GM23338 (cell line): Measurements from ENCODE around the gene RAD51B. TPM values are rescaled to one million over a fixed set of nuclear protein-coding genes. Genes with fewer than 3 reads are reported as not detected.

ENCODE experiments used
- ATAC-seq: fragments of 200-7000 bp; cut with Tn5 transposase; 3 replicates; pipeline ENCODE4 v1.9.1; 2020
- DNase-seq: peaks from one replicate; pipeline ENCODE4 v3.0.0-alpha.2; 2015; ENCODE audit warnings: low spot score
- H2AFZ ChIP-seq: fragments of 200-600 bp; sonication (generic); 2 replicates; pipeline ENCODE4 v1.8.0; 2016; ENCODE audit warnings: antibody characterized with exemption, mild to moderate bottlenecking, moderate library complexity
- H3F3A ChIP-seq: fragments of 200-600 bp; sonication (generic); replicated peaks from 2 replicates; pipeline ENCODE4 v1.8.0; 2017; ENCODE audit warnings: antibody characterized with exemption, mixed run types, low read depth
- H3K27ac ChIP-seq: fragments of 200-600 bp; sonication (generic); 2 replicates; pipeline ENCODE4 v1.6.1; 2016; ENCODE audit warnings: low read depth
- H3K27me3 ChIP-seq: fragments of 200-600 bp; sonication (generic); 2 replicates; pipeline ENCODE4 v1.8.0; 2016; ENCODE audit warnings: mild to moderate bottlenecking, mixed run types, moderate library complexity; ENCODE audit not compliant: insufficient read depth
- H3K36me3 ChIP-seq: fragments of 200-600 bp; sonication (generic); 2 replicates; pipeline ENCODE4 v1.8.0; 2016; ENCODE audit warnings: mild to moderate bottlenecking; ENCODE audit not compliant: insufficient read depth
- H3K4me1 ChIP-seq: fragments of 200-600 bp; sonication (generic); 2 replicates; pipeline ENCODE4 v1.8.0; 2016; ENCODE audit warnings: mild to moderate bottlenecking, moderate library complexity; ENCODE audit not compliant: insufficient read depth
- H3K4me2 ChIP-seq: fragments of 200-600 bp; sonication (generic); 2 replicates; pipeline ENCODE4 v1.7.1; 2017; ENCODE audit warnings: mixed run types
- H3K4me3 ChIP-seq: fragments of 200-600 bp; sonication (generic); 2 replicates; pipeline ENCODE4 v1.6.1; 2016; ENCODE audit warnings: mixed run types
- H3K79me2 ChIP-seq: fragments of 200-600 bp; sonication (generic); replicated peaks from 2 replicates; pipeline ENCODE4 v1.8.0; 2017; ENCODE audit warnings: mild to moderate bottlenecking; ENCODE audit not compliant: insufficient read depth
- H3K9me2 ChIP-seq: fragments of 200-600 bp; sonication (generic); 2 replicates; pipeline ENCODE4 v1.8.0; 2017; ENCODE audit not compliant: insufficient read depth
- H4K20me1 ChIP-seq: fragments of 200-600 bp; sonication (generic); replicated peaks from 2 replicates; pipeline ENCODE4 v1.8.0; 2017; ENCODE audit warnings: mild to moderate bottlenecking; ENCODE audit not compliant: insufficient read depth
- H3K27ac Mint-ChIP-seq: 2 replicates; pipeline ENCODE4 v1.8.0; 2020; ENCODE audit warnings: inconsistent platforms, mild to moderate bottlenecking, moderate library complexity, mixed read lengths
- H3K27me3 Mint-ChIP-seq: 3 replicates; pipeline ENCODE4 v1.8.0; 2022; ENCODE audit warnings: low read depth, mild to moderate bottlenecking, moderate library complexity, mixed read lengths, inconsistent platforms; ENCODE audit not compliant: insufficient read depth, poor library complexity
- H3K36me3 Mint-ChIP-seq: 3 replicates; pipeline ENCODE4 v1.8.0; 2021; ENCODE audit warnings: low read depth, mild to moderate bottlenecking, inconsistent platforms, moderate library complexity, mixed read lengths
- H3K4me1 Mint-ChIP-seq: 3 replicates; pipeline ENCODE4 v1.8.0; 2020; ENCODE audit warnings: mild to moderate bottlenecking, inconsistent platforms, mixed read lengths
- H3K4me3 Mint-ChIP-seq: 3 replicates; pipeline ENCODE4 v1.8.0; 2021; ENCODE audit warnings: moderate library complexity, mild to moderate bottlenecking, inconsistent platforms, mixed read lengths
- H3K9me3 Mint-ChIP-seq: 3 replicates; pipeline ENCODE4 v1.8.0; 2020; ENCODE audit warnings: moderate library complexity, mild to moderate bottlenecking, inconsistent platforms, mixed read lengths
- CREB1 ChIP-seq: fragments of 250-450 bp; sonication (Bioruptor Pico); IDR thresholded peaks from 2 replicates; pipeline ENCODE4 v1.5.0; 2020; ENCODE audit warnings: low read depth, mild to moderate bottlenecking, moderate library complexity
- polyA plus RNA-seq: library from polyadenylated mRNA; unstranded; fragments of >200 nt; fragmentation: Nextera tagmentation; extraction: Ambion mirVana; gene quantifications from 2 replicates; pipeline ENCODE4 v1.2.1, GENCODE V29; 2016
- total RNA-seq: library from RNA; depleted of rRNA; stranded (reverse); fragments of >200 nt; shearing (Covaris generic); gene quantifications from 2 replicates; pipeline ENCODE4 v1.2.3, GENCODE V29; 2014
- TF ChIP-seq, protein P1 (sequence below): fragments of 250-450 bp; sonication (Bioruptor Pico); IDR thresholded peaks from 2 replicates; pipeline ENCODE4 v1.5.0; 2020; ENCODE audit warnings: mild to moderate bottlenecking, moderate library complexity
- TF ChIP-seq, protein P2 (sequence below): IDR thresholded peaks from one replicate; pipeline ENCODE4 v1.6.1; 2018; ENCODE audit warnings: antibody characterized with exemption; ENCODE audit not compliant: unreplicated experiment

The RAD51B gene
- total and polyA plus RNA-seq, 2 experiments from 2014 or later = 15.7 to 29.1 TPM

DNA sequence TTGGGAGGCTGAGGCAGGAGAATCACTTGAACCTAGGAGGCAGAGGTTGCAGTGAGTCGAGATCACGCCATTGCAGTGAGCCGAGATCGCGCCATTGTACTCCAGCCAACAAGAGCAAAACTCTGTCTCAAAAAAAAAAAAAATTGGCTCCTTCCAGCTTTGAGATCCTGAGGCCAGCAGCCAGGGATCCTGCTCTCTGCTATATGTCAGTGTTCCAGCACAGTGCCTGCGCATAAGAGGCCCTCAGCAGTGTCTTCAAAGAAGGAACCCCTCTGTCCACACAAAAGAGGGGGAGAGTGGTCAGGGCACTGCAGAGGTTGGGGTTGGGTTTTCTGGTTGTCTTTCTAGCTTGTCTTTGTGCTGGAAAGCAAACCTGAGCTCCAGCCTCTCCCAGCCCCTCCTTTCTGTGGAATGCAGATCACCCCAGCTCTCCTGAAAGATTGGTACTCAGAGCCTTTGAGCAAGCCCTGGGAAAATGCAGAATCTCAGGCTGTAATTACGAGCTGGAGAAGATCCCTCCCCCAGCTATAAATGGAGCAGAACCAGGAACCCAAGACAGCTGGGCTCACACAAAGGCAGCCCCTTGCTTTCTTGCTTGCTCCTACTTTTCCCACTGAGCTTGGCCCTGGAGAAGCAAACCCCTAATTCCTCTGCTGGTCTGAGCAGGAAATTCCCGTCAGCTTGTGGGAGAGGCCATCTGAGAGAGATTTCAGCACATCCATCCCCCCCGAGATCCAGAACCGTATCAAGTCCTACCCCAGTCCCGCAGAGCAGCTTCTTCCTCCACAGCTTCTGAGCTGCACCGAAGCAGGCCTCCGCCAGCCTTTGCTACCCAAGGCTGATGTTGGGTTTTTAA lies 767.5 kb downstream of the RAD51B start:
- H3K9me3 Mint-ChIP-seq = peaks cover 5% of the 10 kb centered on the region; the same call in 2 of the 3 replicates
- Histone ChIP-seq H3K27ac (no peak overlapping the region), H3K36me3 (no peaks in the 10 kb centered on the region), H3K4me2 (peak overlapping the region; percentile 60; the same call in 1 of the 2 replicates), H4K20me1 (no peaks in the 10 kb centered on the region), H3K9me2 (peaks cover 4% of the 10 kb centered on the region; the same call in 1 of the 2 replicates), H3K4me1 (peaks cover 24% of the 10 kb centered on the region), H3K79me2 (no peaks in the 10 kb centered on the region), H3K27me3 (no peaks in the 10 kb centered on the region), H3F3A (no peaks in the 10 kb centered on the region), H3K4me3 (no peak overlapping the region), H2AFZ (no peak overlapping the region)
- no peaks in the 10 kb centered on the region; the same call in 1 of the 3 replicates for H3K36me3 Mint-ChIP-seq
- peaks cover 52% of the 10 kb centered on the region for H3K4me1 Mint-ChIP-seq
- peaks cover 12% of the 10 kb centered on the region for H3K27me3 Mint-ChIP-seq
- DNase-seq = peak; percentile 44
- TF ChIP-seq, protein P1, sequence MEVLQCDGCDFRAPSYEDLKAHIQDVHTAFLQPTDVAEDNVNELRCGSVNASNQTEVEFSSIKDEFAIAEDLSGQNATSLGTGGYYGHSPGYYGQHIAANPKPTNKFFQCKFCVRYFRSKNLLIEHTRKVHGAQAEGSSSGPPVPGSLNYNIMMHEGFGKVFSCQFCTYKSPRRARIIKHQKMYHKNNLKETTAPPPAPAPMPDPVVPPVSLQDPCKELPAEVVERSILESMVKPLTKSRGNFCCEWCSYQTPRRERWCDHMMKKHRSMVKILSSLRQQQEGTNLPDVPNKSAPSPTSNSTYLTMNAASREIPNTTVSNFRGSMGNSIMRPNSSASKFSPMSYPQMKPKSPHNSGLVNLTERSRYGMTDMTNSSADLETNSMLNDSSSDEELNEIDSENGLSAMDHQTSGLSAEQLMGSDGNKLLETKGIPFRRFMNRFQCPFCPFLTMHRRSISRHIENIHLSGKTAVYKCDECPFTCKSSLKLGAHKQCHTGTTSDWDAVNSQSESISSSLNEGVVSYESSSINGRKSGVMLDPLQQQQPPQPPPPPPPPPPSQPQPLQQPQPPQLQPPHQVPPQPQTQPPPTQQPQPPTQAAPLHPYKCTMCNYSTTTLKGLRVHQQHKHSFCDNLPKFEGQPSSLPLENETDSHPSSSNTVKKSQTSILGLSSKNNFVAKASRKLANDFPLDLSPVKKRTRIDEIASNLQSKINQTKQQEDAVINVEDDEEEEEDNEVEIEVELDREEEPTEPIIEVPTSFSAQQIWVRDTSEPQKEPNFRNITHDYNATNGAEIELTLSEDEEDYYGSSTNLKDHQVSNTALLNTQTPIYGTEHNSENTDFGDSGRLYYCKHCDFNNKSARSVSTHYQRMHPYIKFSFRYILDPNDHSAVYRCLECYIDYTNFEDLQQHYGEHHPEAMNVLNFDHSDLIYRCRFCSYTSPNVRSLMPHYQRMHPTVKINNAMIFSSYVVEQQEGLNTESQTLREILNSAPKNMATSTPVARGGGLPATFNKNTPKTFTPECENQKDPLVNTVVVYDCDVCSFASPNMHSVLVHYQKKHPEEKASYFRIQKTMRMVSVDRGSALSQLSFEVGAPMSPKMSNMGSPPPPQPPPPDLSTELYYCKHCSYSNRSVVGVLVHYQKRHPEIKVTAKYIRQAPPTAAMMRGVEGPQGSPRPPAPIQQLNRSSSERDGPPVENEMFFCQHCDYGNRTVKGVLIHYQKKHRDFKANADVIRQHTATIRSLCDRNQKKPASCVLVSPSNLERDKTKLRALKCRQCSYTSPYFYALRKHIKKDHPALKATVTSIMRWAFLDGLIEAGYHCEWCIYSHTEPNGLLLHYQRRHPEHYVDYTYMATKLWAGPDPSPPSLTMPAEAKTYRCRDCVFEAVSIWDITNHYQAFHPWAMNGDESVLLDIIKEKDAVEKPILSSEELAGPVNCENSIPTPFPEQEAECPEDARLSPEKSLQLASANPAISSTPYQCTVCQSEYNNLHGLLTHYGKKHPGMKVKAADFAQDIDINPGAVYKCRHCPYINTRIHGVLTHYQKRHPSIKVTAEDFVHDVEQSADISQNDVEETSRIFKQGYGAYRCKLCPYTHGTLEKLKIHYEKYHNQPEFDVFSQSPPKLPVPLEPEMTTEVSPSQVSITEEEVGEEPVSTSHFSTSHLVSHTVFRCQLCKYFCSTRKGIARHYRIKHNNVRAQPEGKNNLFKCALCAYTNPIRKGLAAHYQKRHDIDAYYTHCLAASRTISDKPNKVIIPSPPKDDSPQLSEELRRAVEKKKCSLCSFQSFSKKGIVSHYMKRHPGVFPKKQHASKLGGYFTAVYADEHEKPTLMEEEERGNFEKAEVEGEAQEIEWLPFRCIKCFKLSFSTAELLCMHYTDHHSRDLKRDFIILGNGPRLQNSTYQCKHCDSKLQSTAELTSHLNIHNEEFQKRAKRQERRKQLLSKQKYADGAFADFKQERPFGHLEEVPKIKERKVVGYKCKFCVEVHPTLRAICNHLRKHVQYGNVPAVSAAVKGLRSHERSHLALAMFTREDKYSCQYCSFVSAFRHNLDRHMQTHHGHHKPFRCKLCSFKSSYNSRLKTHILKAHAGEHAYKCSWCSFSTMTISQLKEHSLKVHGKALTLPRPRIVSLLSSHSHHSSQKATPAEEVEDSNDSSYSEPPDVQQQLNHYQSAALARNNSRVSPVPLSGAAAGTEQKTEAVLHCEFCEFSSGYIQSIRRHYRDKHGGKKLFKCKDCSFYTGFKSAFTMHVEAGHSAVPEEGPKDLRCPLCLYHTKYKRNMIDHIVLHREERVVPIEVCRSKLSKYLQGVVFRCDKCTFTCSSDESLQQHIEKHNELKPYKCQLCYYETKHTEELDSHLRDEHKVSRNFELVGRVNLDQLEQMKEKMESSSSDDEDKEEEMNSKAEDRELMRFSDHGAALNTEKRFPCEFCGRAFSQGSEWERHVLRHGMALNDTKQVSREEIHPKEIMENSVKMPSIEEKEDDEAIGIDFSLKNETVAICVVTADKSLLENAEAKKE = peak; percentile 4; the same call in 1 of the 2 replicates
- TF ChIP-seq, protein P2, sequence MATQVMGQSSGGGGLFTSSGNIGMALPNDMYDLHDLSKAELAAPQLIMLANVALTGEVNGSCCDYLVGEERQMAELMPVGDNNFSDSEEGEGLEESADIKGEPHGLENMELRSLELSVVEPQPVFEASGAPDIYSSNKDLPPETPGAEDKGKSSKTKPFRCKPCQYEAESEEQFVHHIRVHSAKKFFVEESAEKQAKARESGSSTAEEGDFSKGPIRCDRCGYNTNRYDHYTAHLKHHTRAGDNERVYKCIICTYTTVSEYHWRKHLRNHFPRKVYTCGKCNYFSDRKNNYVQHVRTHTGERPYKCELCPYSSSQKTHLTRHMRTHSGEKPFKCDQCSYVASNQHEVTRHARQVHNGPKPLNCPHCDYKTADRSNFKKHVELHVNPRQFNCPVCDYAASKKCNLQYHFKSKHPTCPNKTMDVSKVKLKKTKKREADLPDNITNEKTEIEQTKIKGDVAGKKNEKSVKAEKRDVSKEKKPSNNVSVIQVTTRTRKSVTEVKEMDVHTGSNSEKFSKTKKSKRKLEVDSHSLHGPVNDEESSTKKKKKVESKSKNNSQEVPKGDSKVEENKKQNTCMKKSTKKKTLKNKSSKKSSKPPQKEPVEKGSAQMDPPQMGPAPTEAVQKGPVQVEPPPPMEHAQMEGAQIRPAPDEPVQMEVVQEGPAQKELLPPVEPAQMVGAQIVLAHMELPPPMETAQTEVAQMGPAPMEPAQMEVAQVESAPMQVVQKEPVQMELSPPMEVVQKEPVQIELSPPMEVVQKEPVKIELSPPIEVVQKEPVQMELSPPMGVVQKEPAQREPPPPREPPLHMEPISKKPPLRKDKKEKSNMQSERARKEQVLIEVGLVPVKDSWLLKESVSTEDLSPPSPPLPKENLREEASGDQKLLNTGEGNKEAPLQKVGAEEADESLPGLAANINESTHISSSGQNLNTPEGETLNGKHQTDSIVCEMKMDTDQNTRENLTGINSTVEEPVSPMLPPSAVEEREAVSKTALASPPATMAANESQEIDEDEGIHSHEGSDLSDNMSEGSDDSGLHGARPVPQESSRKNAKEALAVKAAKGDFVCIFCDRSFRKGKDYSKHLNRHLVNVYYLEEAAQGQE = no peak
- TF ChIP-seq CREB1 (CRISPR knock-in tag) = no peak
- H3K27ac Mint-ChIP-seq = 0 out of 2 replicates have a peak overlapping the region, but pooled peaks have one; percentile 16
- H3K4me3 Mint-ChIP-seq = no peak overlapping the region
- ATAC-seq = peak; percentile 49
